Kidney (tissue), 14 donors: ENCODE data around the gene VWA8. TPM values are rescaled to one million over a fixed set of nuclear protein-coding genes. Genes with fewer than 3 reads are reported as not detected.

ENCODE experiments used
- DNase-seq, 5 donors: peaks; one replicate each; pipeline ENCODE4 v3.0.0-alpha.2; 2013 to 2020
- FAIRE-seq: peaks from 2 replicates; lab custom pipeline; 2012; peaks lifted over from hg19 to GRCh38; lab: Jason Lieb, UNC
- H3K27ac ChIP-seq, 2 donors: one replicate each; pipeline ENCODE4 v1.7.0; 2013; ENCODE audit warnings: low read depth in 2 of 2, low read length in 2 of 2, inconsistent platforms in 1 of 2
- H3K27me3 ChIP-seq: one replicate; pipeline ENCODE4 v1.7.1; 2013; ENCODE audit warnings: low read length, inconsistent platforms; ENCODE audit not compliant: control insufficient read depth, insufficient read depth
- H3K36me3 ChIP-seq, 3 donors: one replicate each; pipeline versions ENCODE4 v1.7.0 to v1.7.1; 2013; ENCODE audit warnings: low read length in 3 of 3, control low read depth in 1 of 3, inconsistent platforms in 1 of 3; ENCODE audit not compliant: insufficient read depth in 3 of 3, control insufficient read depth in 2 of 3
- H3K4me1 ChIP-seq, 3 donors: one replicate each; pipeline versions ENCODE4 v1.7.0 to v1.7.1; 2013; ENCODE audit warnings: low read length in 3 of 3, inconsistent platforms in 1 of 3, low read depth in 1 of 3; ENCODE audit not compliant: control insufficient read depth in 2 of 3, insufficient read depth in 2 of 3
- H3K4me3 ChIP-seq, 3 donors: one replicate each; pipeline versions ENCODE4 v1.7.0 to v1.8.1; 2013; ENCODE audit warnings: low read length in 3 of 3, control low read depth in 1 of 3, inconsistent platforms in 1 of 3
- H3K9ac ChIP-seq, 3 donors: one replicate each; pipeline versions ENCODE4 v1.7.0 to v1.7.1; 2013; ENCODE audit warnings: low read length in 3 of 3, control low read depth in 1 of 3, inconsistent platforms in 1 of 3
- H3K9me3 ChIP-seq, 3 donors: one replicate each; pipeline versions ENCODE4 v1.7.0 to v1.7.1; 2013; ENCODE audit warnings: low read length in 3 of 3, control low read depth in 1 of 3, inconsistent platforms in 1 of 3; ENCODE audit not compliant: control insufficient read depth in 2 of 3, insufficient read depth in 1 of 3
- intact Hi-C: fragments of 100-400 bp; cut with DNase I; formaldehyde crosslinking; loops from one replicate; pipeline ENCODE4 v1.11.1; 2022
- polyA plus RNA-seq: library from polyadenylated mRNA; stranded (reverse); fragments of 350-450 nt; fragmentation: Illumina TruSeq; extraction: RNeasy Lipid Tissue Mini Kit (QIAGEN cat#74804); gene quantifications from one replicate; pipeline ENCODE4 v1.2.3, GENCODE V29; 2014; ENCODE audit warnings: low read depth, low replicate concordance; ENCODE audit not compliant: insufficient read depth
- total RNA-seq: library from RNA; stranded (reverse); fragmentation: NEBNext Ultra II Directional; extraction: Animal tissue kit (Norgen Biotek cat#: 25700); gene quantifications from one replicate; pipeline ENCODE4 v1.2.1, GENCODE V29; 2021
- TF ChIP-seq, protein P1 (sequence below): IDR thresholded peaks from 3 replicates; pipeline ENCODE4 v1.5.1; 2012; ENCODE audit warnings: mild to moderate bottlenecking, moderate library complexity, borderline replicate concordance; ENCODE audit not compliant: insufficient read depth; ENCODE audit errors: extremely low read depth
- donor health status: control.
- donor health status: control.
- donor health status: control.
- donor health status: control.
- donor health status: control.
- donor health status: DM: yes; HTN: yes; CAD: no.
- donor health status: Normal renal cell carcinoma (clear cell type).

VWA8 gene
- total and polyA plus RNA-seq, 2 donors from 2014 or later: 6.4 to 21.3 TPM

DNA sequence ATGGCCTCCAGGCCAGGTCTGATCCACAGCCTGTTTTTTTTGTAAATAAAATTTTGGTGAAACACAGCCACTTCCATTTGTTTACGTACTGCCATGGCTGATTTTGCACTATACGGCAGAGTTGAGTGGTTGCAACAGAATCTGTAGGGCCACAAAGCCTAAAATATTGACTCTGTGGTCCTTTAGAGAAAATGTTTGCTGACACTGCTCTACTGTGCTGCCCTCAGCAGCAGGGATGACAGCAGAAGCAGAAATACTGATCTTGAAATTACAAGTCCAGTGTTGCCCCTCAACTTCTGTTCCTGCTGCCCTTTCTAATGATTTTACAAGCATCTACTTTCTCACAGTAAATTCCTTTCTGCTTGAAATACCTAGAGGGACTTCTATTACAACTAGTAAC, 258.4 kb downstream of the VWA8 start:
- TF ChIP-seq, protein P1, sequence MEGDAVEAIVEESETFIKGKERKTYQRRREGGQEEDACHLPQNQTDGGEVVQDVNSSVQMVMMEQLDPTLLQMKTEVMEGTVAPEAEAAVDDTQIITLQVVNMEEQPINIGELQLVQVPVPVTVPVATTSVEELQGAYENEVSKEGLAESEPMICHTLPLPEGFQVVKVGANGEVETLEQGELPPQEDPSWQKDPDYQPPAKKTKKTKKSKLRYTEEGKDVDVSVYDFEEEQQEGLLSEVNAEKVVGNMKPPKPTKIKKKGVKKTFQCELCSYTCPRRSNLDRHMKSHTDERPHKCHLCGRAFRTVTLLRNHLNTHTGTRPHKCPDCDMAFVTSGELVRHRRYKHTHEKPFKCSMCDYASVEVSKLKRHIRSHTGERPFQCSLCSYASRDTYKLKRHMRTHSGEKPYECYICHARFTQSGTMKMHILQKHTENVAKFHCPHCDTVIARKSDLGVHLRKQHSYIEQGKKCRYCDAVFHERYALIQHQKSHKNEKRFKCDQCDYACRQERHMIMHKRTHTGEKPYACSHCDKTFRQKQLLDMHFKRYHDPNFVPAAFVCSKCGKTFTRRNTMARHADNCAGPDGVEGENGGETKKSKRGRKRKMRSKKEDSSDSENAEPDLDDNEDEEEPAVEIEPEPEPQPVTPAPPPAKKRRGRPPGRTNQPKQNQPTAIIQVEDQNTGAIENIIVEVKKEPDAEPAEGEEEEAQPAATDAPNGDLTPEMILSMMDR: no peak
- H3K9me3 ChIP-seq: no peaks in the 10 kb centered on the region
- DNase-seq (no peak), FAIRE-seq (no peak)
- H3K27me3 ChIP-seq: no peaks in the 10 kb centered on the region
- H3K9ac ChIP-seq: no peak overlapping the region
- no peaks in the 10 kb centered on the region for H3K36me3 ChIP-seq
- no peak overlapping the region for H3K27ac ChIP-seq
- no peak overlapping the region for H3K4me3 ChIP-seq
- intact Hi-C loops: no loop called here
- peaks cover 0 to 15% (median 2%) of the 10 kb centered on the region in 3 donors for H3K4me1 ChIP-seq

GRCh38 chr13:41701676-41702075, 259.2 kb downstream of the VWA8 start:
- intact Hi-C loops: no loop called here
- TF ChIP-seq, protein P1: no peak

DNA sequence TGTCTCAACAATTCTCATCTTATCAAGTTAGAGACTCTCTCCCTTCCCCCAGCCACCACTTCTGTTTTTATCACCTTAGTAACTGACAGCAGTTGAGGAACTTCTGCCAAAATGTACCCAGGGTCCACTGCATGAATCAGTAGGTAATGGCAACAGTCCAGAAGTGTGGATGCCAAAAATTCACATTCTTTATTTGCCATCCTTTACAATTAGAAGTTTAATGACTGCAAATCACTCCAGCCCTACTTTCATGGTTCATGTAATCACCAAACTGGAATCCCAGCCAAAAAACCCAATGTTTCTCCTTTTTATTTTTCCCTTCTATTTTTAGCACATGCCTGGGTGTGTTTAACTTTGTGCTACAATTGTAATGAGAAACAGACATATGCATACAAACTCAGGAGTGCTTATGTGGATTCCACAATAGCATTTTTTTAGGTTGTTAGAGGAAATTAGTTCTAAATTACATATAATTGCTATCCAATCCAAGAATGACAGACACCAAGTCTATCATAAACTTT, 260.1 kb downstream of the VWA8 start:
- H3K4me3 ChIP-seq: no peak overlapping the region
- DNase-seq: peak in 1 of 5 donors; percentile 66
- intact Hi-C loops: no loop called here
- H3K4me1 ChIP-seq: peaks cover 0 to 14% (median 2%) of the 10 kb centered on the region in 3 donors
- no peak for FAIRE-seq
- no peaks in the 10 kb centered on the region for H3K9me3 ChIP-seq
- H3K27ac ChIP-seq: no peak overlapping the region
- TF ChIP-seq, protein P1: no peak
- no peak overlapping the region for H3K9ac ChIP-seq
- H3K36me3 ChIP-seq: no peaks in the 10 kb centered on the region
- no peaks in the 10 kb centered on the region for H3K27me3 ChIP-seq

More at GRCh38 chr13:41701676-41702075, 259.2 kb downstream of the VWA8 start:
- Histone ChIP-seq H3K36me3 (no peaks in the 10 kb centered on the region), H3K4me1 (peaks cover 0 to 14% (median 2%) of the 10 kb centered on the region in 3 donors), H3K27me3 (no peaks in the 10 kb centered on the region), H3K4me3 (no peak overlapping the region), H3K9me3 (no peaks in the 10 kb centered on the region), H3K9ac (no peak overlapping the region), H3K27ac (no peak overlapping the region)
- DNase-seq: no peak
- no peak for FAIRE-seq

- intact Hi-C loops: no loop called here
- Histone ChIP-seq H3K9ac (no peak overlapping the region), H3K36me3 (no peaks in the 10 kb centered on the region), H3K4me3 (no peak overlapping the region), H3K9me3 (no peaks in the 10 kb centered on the region), H3K27me3 (no peaks in the 10 kb centered on the region), H3K4me1 (peaks cover 5 to 21% (median 6%) of the 10 kb centered on the region in 3 donors), H3K27ac (no peak overlapping the region)
- DNase-seq (no peak), FAIRE-seq (no peak)
- TF ChIP-seq, protein P1: no peak
Measured at GRCh38 chr13:41699759-41700158, 261.1 kb downstream of the VWA8 start.
